H9 (cell line): ENCODE results near the gene VIPR2. TPM values are rescaled to one million over a fixed set of nuclear protein-coding genes. Genes with fewer than 3 reads are reported as not detected.

Source experiments
- DNase-seq: peaks from one replicate; pipeline ENCODE4 v3.0.0-alpha.2; 2017
- H2AFZ ChIP-seq: one replicate; pipeline ENCODE4 v1.6.1; 2013; ENCODE audit warnings: mild to moderate bottlenecking, low read length, control low read depth, moderate library complexity
- H2AK5ac ChIP-seq: 2 replicates; pipeline ENCODE4 v1.6.1; 2013; ENCODE audit warnings: low read length, control low read depth, mixed read lengths; ENCODE audit not compliant: insufficient read length
- H2BK120ac ChIP-seq: one replicate; pipeline ENCODE4 v1.6.1; 2013; ENCODE audit warnings: low read depth, mild to moderate bottlenecking, low read length, control low read depth, inconsistent platforms; ENCODE audit not compliant: poor library complexity, severe bottlenecking
- H2BK12ac ChIP-seq: 2 replicates; pipeline ENCODE4 v1.6.1; 2013; ENCODE audit warnings: low read length, control low read depth, mixed read lengths, low read depth; ENCODE audit not compliant: insufficient read length
- H2BK15ac ChIP-seq: 2 replicates; pipeline ENCODE4 v1.6.1; 2013; ENCODE audit warnings: low read depth, low read length, control low read depth
- H2BK20ac ChIP-seq: one replicate; pipeline ENCODE4 v1.6.1; 2013; ENCODE audit warnings: low read depth, mild to moderate bottlenecking, low read length, control low read depth, inconsistent platforms; ENCODE audit not compliant: poor library complexity, severe bottlenecking
- H2BK5ac ChIP-seq: 2 replicates; pipeline ENCODE4 v1.6.1; 2013; ENCODE audit warnings: low read length, control low read depth, mixed read lengths; ENCODE audit not compliant: insufficient read length
- H3K14ac ChIP-seq: 2 replicates; pipeline ENCODE4 v1.6.1; 2013; ENCODE audit warnings: low read length, control low read depth; ENCODE audit not compliant: insufficient read depth
- H3K18ac ChIP-seq: 2 replicates; pipeline ENCODE4 v1.6.1; 2013; ENCODE audit warnings: low read depth, mild to moderate bottlenecking, mixed read lengths, low read length, control low read depth; ENCODE audit not compliant: insufficient read length
- H3K23ac ChIP-seq: 2 replicates; pipeline ENCODE4 v1.6.1; 2013; ENCODE audit warnings: low read length, control low read depth, mixed read lengths, low read depth; ENCODE audit not compliant: insufficient read length
- H3K23me2 ChIP-seq: 2 replicates; pipeline ENCODE4 v1.6.1; 2013; ENCODE audit warnings: low read depth, mild to moderate bottlenecking, mixed read lengths, low read length, control low read depth; ENCODE audit not compliant: insufficient read length, poor library complexity, severe bottlenecking
- H3K27ac ChIP-seq: 2 replicates; pipeline ENCODE4 v1.5.1; 2013; ENCODE audit warnings: low read length, control low read depth, mixed read lengths, low read depth; ENCODE audit not compliant: insufficient read length
- H3K27me3 ChIP-seq: 2 replicates; pipeline ENCODE4 v1.6.1; 2013; ENCODE audit warnings: low read length, control low read depth, inconsistent platforms; ENCODE audit not compliant: insufficient read depth
- H3K4ac ChIP-seq: 2 replicates; pipeline ENCODE4 v1.6.1; 2013; ENCODE audit warnings: low read depth, mild to moderate bottlenecking, control low read depth, inconsistent platforms, low read length, moderate library complexity
- H3K4me1 ChIP-seq: 2 replicates; pipeline ENCODE4 v1.6.1; 2013; ENCODE audit warnings: low read length, control low read depth, inconsistent platforms; ENCODE audit not compliant: insufficient read depth
- H3K4me2 ChIP-seq: 2 replicates; pipeline ENCODE4 v1.6.1; 2013; ENCODE audit warnings: low read length, control low read depth, mixed read lengths; ENCODE audit not compliant: insufficient read length, insufficient read depth
- H3K56ac ChIP-seq: 2 replicates; pipeline ENCODE4 v1.6.1; 2013; ENCODE audit warnings: low read depth, mild to moderate bottlenecking, mixed read lengths, low read length, control low read depth; ENCODE audit not compliant: insufficient read length
- H3K79me1 ChIP-seq: 2 replicates; pipeline ENCODE4 v1.6.1; 2013; ENCODE audit warnings: low read depth, mild to moderate bottlenecking, moderate library complexity, low read length, control low read depth, inconsistent platforms; ENCODE audit not compliant: insufficient read depth, poor library complexity, severe bottlenecking
- H3K79me2 ChIP-seq: 2 replicates; pipeline ENCODE4 v1.6.1; 2013; ENCODE audit warnings: low read length, control low read depth, inconsistent platforms; ENCODE audit not compliant: insufficient read depth
- H3K9ac ChIP-seq: 2 replicates; pipeline ENCODE4 v1.6.1; 2013; ENCODE audit warnings: low read length, control low read depth, mixed read lengths; ENCODE audit not compliant: insufficient read length; ENCODE audit errors: extremely low read depth
- H3K9me3 ChIP-seq: one replicate; pipeline ENCODE4 v1.6.1; 2013; ENCODE audit warnings: low read depth, low read length, inconsistent platforms; ENCODE audit not compliant: control insufficient read depth
- H3T11ph ChIP-seq: one replicate; pipeline ENCODE4 v1.6.1; 2013; ENCODE audit warnings: mild to moderate bottlenecking, low read length, control low read depth, inconsistent platforms
- H4K20me1 ChIP-seq: one replicate; pipeline ENCODE4 v1.6.1; 2013; ENCODE audit not compliant: control insufficient read depth, insufficient read length, insufficient read depth
- H4K5ac ChIP-seq: 2 replicates; pipeline ENCODE4 v1.6.1; 2013; ENCODE audit warnings: low read depth, mild to moderate bottlenecking, mixed read lengths, low read length, control low read depth; ENCODE audit not compliant: insufficient read length
- H4K8ac ChIP-seq: replicated peaks from 2 replicates; pipeline ENCODE4 v1.6.1; 2013; ENCODE audit warnings: low read length, control low read depth, mixed read lengths, low read depth; ENCODE audit not compliant: insufficient read length
- H4K91ac ChIP-seq: 2 replicates; pipeline ENCODE4 v1.6.1; 2013; ENCODE audit warnings: low read depth, mild to moderate bottlenecking, moderate library complexity, mixed read lengths, low read length, control low read depth; ENCODE audit not compliant: insufficient read length
- H3K27ac Mint-ChIP-seq, 3 experiments: 2 replicates in 2 of 3; 3 replicates in 1 of 3; pipeline ENCODE4 v1.8.0; 2020 to 2021; ENCODE audit warnings: mixed read lengths in 3 of 3, mild to moderate bottlenecking in 1 of 3, moderate library complexity in 1 of 3
- H3K27me3 Mint-ChIP-seq: 2 replicates; pipeline ENCODE4 v1.8.0; 2021; ENCODE audit warnings: low read depth, mild to moderate bottlenecking, moderate library complexity, mixed read lengths
- H3K36me3 Mint-ChIP-seq, 3 experiments: 2 replicates in 2 of 3; 3 replicates in 1 of 3; pipeline ENCODE4 v1.8.0; 2020 to 2021; ENCODE audit warnings: low read depth in 3 of 3, mixed read lengths in 3 of 3; ENCODE audit not compliant: insufficient read depth in 1 of 3
- H3K4me1 Mint-ChIP-seq, 2 experiments: 2 replicates each; pipeline ENCODE4 v1.8.0; 2020; ENCODE audit warnings: mixed read lengths in 2 of 2
- H3K4me3 Mint-ChIP-seq, 2 experiments: 2 replicates in 1 of 2; 3 replicates in 1 of 2; pipeline ENCODE4 v1.8.0; 2020 to 2021; ENCODE audit warnings: mild to moderate bottlenecking in 2 of 2, mixed read lengths in 2 of 2, moderate library complexity in 1 of 2
- H3K9me3 Mint-ChIP-seq, 2 experiments: 2 replicates in 1 of 2; 3 replicates in 1 of 2; pipeline ENCODE4 v1.8.0; 2020; ENCODE audit warnings: mild to moderate bottlenecking in 2 of 2, mixed read lengths in 2 of 2, moderate library complexity in 1 of 2
- CTCF ChIP-seq: fragments of 200-600 bp; sonication (generic); conservative IDR thresholded peaks from 3 replicates; pipeline ENCODE4 v1.8.0; 2021; ENCODE audit warnings: antibody characterized with exemption, mild to moderate bottlenecking
- WGBS: extraction: QIAGEN DNeasy Blood & Tissue Kit; methylation state at CpG from one replicate; pipeline ENCODE4 v1.1.7; 2013; ENCODE audit warnings: missing lambda C conversion rate, low lambda C conversion rate, mixed read lengths; ENCODE audit not compliant: insufficient read length; ENCODE audit errors: extremely low coverage; 5-methylcytosine and 5-hydroxymethylcytosine counted together
- total RNA-seq: library from RNA; stranded (reverse); gene quantifications from 2 replicates; pipeline ENCODE4 v1.2.1, GENCODE V29; 2021

VIPR2 gene
- total RNA-seq, 1 experiment from 2014 or later: 1.6 TPM

DNA sequence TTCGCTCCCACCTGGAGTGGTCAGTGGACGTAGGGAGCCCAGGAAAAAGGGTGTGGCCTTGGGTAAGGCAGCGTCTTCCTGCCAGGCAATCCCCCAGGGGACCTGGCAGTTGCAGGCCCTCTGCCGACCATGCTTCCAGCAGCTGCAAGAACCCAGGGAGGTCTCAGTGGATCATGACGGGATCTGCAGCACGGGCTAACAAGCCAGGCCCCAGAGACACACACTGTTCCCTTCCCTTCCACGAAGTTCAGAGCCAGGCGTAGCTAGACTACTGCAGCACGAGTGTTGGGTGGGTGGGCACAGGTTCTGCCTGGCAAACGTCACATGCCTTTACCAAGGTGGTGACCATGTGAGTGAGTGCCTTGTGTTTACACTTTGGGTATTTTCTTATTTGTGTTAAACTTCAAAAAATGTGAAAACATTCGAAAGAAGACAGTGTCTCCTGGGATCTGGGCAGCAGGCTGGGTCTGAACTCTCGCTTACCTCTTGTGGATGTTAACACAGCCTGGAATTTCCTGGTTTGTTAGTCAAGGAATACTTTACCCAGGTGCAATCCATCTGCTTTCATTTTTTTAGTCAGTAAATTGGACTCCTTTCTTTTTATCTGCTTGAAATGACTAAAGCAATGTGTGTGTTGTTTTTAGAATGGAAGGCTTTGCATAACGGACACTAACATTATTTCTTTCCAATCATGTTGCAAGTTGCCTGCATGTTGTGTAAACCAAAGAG is 48.2 kb upstream of the VIPR2 start:
- H3K27ac Mint-ChIP-seq: no peak overlapping the region
- Histone ChIP-seq H4K8ac (no peak overlapping the region), H2BK12ac (no peak overlapping the region), H3K27me3 (no peaks in the 10 kb centered on the region), H2AK5ac (no peak overlapping the region), H3K9ac (no peak overlapping the region), H2BK5ac (no peak overlapping the region), H3K4me1 (peaks cover 8% of the 10 kb centered on the region; the same call in 1 of the 2 replicates), H3K23me2 (no peaks in the 10 kb centered on the region), H3K56ac (no peak overlapping the region), H3K14ac (no peak overlapping the region), H3K9me3 (no peaks in the 10 kb centered on the region), H4K91ac (no peak overlapping the region), H3T11ph (no peak overlapping the region), H3K27ac (no peak overlapping the region), H2BK20ac (no peak overlapping the region), H3K79me2 (no peaks in the 10 kb centered on the region), H3K23ac (no peak overlapping the region), H3K4me2 (no peak overlapping the region), H2BK120ac (no peak overlapping the region), H4K5ac (no peak overlapping the region), H2BK15ac (no peak overlapping the region), H3K18ac (no peak overlapping the region), H3K4ac (no peak overlapping the region), H2AFZ (no peak overlapping the region), H4K20me1 (no peaks in the 10 kb centered on the region), H3K79me1 (no peaks in the 10 kb centered on the region)
- DNase-seq: no peak
- no peak overlapping the region for H3K4me3 Mint-ChIP-seq
- TF ChIP-seq CTCF: no peak
- peaks cover 0 to 9% (median 0%) of the 10 kb centered on the region in 3 experiments; a peak in 3 of 7 replicates for H3K36me3 Mint-ChIP-seq
- no peaks in the 10 kb centered on the region for H3K4me1 Mint-ChIP-seq
- WGBS: no CpG with 5 or more reads among the region's 13 CpGs
- peaks cover 0 to 87% of the 10 kb centered on the region in 2 experiments; a peak in 3 of 5 replicates for H3K9me3 Mint-ChIP-seq
- H3K27me3 Mint-ChIP-seq: peaks cover 4% of the 10 kb centered on the region; the same call in 1 of the 2 replicates
